KG1 (cell line): Measurements from ENCODE around the gene TIMM44.
"Not testable (repeated sequence)": the region's sequence is repeated elsewhere in the genome, so short reads cannot be mapped to it uniquely, and the experiment has no call there.

ENCODE experiments used
- DNase-seq: peaks from one replicate; lab custom pipeline; 2025; lab: John Stamatoyannopoulos, UW

Gene TIMM44

GRCh38 chr19:7977021-7977722, 33.7 kb upstream of the TIMM44 start:
- DNase-seq = no peak

GRCh38 chr19:7976461-7976860, 33.0 kb upstream of the TIMM44 start:
- DNase-seq = no peak

DNA sequence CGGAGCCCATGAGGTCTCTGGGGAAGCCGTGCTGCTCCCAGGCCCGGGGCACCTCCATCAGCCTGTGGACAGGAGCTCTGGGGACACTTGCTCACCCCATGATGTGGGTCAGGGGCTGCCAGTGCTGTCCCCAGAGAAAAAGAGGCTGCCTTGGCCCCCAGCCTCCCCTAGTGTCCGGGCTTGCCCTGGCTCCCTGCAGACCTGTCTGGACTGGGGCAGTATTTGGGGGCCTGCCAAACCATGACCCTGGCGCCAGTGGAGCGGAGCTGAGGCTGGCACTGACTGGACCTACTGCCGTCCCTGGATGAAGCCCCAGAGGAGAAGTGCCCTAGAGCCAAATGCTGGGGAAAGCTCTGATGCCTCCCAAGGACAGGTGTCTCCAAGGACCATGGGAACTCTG, 31.6 kb upstream of the TIMM44 start:
- DNase-seq = no peak

DNA sequence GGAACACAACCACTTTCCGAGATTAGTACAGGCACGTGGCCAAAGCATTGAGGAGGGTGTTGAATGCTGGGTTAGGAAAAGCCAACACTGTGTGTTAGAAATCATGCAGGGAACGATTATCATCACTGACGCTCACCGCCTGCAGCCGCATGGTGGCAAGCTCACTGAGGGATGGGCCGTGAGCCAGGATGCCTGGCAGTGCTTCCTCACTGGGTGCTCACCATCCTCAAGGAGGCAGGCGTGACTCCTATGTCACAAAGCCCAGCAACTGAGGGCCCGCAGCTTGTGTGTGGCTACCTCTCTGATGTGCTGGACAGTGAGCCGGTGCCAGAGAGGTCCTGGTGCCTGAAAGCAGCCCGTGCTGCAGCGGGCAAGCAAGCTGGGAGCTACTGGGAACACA, 30.4 kb upstream of the TIMM44 start:
- no peak for DNase-seq

DNA sequence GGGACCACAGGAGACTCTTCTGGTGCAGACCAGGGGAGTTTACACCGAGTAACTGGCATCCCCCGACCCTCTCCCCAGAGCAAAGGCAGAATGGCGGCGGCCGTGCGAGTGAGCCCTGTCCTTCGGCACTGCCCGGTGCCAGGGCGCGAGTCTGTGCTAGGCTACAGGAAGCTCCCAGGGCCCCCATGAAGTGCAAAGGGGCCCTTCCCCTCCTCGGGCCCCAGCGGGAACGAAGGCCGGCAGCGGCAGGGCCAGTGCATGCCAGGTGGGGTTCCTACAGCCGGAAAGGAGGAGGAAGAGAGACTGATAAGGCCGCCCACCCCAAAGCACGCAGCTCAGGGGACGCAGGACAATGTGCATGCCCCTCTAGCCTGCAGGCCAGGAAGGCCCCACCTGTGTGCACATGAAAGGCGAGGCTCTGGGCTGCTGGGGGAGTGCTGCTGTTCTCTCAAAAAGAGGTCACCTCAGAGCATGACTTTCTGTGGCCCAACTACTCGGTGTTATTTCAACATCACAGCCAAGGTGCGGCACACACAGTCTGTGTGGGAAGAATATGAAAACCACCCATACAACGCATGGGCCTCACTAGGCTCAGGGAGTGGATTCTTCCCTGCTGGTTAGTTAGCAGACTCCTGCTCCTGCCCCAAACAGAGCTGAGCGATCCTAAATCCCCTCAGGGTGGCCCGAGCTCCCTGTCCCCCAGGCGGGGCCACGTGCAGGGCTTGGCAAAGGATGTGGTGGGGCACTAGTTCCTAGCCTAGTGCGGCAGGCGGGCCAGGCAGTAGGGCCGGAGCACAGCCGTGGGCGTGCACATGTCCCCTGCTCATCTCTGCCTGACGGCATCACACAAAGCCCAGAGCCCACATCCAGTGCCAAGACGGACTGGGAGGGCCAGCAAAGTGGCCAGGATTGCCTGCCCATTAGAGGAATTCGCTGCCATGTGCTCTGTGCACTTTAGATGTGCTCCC, 28.4 kb upstream of the TIMM44 start:
- DNase-seq = no peak

DNA sequence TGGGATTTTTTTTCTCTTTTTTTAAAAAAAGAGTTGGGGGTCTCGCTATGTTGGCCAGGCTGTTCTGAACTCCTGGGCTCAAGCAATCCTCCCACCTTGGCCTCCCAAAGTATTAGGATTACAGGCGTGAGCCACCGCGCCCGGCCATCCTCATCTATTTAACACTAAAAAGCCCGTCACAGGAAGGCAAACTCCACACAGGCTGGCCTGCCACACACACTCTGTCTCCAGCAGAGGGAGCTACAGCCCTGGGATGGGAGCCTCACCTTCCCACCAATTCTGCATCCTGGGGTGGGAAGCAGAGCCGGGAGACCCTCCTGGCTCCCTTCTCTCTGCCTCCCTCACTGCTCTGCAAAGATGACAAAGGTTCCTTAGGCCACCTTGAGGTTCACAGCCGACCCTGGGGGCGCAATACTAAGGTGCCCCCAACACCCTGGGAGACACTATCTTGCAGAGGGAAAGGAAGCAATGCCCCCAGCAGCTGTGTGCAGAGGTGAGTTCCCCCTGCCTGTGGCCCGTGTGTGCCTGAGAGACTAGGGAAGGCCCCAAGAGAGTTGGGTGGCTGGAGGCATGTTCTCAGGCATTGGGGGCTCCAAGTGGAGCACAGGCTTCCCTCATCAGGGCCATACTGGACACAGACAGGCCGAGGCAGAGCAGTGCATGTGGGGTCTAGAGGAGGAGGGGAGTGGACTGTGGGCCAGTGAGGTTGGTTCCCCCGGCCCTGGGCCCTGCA, 27.4 kb upstream of the TIMM44 start:
- no peak for DNase-seq

- no peak for DNase-seq
Measured at GRCh38 chr19:7969555-7969939, 26.1 kb upstream of the TIMM44 start.

GRCh38 chr19:7968796-7969554, 25.5 kb upstream of the TIMM44 start:
- no peak for DNase-seq

DNA sequence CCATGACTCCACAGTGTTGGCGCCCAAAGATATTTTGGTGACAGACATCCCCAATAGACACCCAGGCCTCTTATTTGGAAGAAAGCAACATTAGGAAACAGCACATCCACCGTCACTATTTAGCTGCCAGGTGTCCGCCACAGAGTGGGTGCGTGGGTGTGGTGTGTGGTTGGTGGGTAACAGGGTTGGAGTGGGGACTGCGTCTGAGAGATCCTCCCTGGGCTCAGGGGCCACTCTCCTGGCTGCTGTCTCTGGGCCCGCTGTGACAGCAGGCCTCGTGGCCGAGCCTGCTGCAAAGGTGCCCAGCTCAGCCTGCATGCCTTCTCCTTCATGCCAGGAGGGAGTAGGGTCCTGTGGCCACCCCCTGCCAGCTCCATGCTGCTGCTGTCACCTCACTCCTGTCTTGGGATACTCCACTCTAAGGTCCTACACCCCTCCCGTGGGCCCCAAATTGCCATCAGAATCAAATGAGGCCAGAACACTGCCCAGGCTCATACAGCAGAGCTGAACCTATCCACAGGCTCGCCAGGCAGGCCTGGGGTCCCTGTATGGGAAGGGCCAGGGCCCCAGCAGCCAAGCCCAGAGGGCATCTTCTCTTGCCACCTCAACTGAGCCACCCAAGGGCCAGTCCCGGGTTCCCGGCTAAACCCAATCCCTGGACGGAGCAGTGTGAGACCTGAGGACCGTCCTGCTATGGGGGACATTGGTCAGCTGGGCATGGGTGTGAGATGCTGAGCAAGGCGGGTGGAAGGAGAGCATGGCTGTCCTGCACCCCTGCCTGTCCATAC, 24.7 kb upstream of the TIMM44 start:
- DNase-seq = no peak

DNA sequence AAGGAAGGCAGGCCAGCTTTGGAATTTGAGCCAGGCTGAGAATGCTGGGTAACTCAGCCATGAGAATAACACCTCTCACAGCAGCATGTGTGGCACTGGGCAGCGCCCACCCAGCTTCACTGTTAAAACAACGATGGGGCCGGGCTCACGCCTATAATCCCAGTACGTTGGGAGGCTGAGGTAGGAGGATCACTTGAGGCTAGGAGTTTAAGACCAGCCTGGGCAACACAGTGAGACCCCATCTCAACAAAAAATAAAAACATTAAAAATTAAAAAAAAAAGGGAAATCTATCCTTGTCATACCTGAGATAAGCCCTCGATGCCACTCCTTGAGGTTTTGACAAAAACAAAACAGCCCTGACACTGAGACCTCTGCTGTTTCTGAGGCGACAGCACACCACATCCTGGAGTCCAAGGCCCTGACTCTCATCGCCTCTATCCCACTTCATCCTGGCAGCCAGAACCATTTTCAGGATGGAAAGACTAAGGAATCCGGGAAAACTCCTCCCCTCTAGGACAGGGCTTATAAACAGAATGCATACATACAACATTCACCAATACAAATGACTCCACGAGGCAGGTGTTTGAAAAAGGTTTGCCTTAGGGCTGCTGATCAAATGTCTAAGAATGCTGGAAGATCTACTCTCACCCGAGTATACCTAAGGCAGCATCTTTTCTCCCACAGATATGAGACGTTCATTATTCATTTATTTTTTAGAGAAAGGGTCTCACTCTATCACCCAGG, 22.6 kb upstream of the TIMM44 start:
- DNase-seq = no peak

GRCh38 chr19:7965259-7965841, 21.9 kb upstream of the TIMM44 start:
- DNase-seq = no peak

DNA sequence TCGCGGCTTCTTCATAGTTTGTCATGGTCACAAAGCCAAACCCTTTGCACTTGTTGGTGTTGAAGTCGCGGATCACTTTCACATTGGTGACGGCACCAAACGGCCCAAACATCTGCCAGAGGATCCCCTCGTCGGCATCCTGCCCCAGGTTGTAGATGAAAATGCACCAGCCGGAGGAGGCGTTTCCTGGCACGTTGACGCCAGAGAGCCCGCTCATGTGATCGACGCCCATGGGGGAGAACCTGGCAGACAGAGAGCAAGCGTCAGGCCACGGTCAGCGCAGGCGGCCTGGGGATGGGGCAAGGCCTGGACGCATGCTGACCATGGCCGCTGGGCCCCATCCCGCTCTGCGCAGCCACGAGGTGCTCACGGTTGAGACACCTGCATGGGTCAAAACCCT, 20.1 kb upstream of the TIMM44 start:
- DNase-seq = no peak

GRCh38 chr19:7962644-7963268, 19.3 kb upstream of the TIMM44 start:
- no peak for DNase-seq

DNA sequence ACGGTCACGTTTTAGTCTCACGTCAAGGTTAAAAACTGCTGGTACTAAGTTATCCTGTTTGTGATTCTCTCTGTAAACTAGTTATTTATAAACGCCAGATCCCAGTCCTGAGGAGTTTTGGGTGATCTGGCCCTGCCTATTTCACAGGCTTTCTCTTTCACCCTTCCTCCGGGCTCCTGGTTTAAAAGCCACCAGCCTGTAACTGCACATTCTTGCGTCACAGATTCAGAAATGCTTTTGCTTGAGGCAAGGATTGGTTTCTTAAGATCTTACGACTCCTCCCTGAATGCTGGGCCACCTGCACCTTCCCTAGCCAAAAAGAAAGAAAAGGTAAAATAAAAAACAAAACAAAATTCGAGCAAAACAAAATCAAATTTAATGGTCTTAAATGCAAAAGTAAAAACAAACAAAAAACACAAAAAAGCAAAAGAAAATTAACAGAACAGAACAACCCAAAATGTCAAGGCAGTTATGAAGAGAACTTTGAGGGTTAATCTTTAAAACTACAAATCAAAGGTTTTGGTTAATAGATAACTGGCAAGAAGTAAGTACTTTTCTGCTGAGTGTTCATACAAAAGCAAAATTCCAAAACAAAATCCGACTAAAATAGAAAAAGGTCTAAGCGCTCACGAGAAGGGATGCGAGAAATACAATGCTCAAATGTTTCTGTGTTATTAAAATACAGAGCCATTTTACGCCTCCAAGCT, 18.6 kb upstream of the TIMM44 start:
- DNase-seq = no peak

DNA sequence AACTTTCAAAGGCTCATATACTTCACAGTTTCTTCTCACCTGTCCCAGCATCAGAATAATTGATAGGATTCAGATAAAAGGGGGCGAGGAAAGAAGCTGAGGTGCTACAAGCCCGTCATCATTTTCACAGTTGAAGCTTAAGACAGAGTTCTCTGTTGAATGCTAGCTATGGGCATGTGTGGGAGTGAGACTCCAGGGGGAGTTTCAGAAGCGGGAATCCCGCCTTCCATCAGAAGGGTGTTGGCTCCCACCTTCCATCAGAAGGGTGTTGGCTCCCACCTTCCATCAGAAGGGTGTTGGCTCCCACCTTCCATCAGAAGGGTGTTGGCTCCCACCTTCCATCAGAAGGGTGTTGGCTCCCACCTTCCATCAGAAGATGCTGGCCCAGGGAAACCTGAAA, 17.6 kb upstream of the TIMM44 start:
- not testable (repeated sequence) for DNase-seq

DNA sequence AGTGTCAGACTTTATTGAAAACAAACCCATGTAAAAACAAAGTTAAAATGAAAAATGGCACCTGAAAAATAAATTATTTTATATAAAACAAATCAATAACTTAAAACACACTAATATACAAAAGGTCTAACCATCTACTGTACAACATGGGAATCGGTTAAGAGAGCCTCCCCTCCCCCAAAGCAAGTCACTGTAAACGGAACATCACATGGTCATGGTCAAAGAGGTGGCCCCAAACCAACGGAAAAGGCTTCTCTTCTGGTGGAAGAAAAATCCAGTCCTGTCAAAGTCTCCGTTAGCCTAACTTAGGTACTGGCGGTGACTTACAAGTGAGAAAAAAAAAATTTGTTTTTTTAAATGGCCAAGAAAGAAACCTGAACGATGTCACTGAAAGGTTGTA, 15.7 kb upstream of the TIMM44 start:
- no peak for DNase-seq

DNA sequence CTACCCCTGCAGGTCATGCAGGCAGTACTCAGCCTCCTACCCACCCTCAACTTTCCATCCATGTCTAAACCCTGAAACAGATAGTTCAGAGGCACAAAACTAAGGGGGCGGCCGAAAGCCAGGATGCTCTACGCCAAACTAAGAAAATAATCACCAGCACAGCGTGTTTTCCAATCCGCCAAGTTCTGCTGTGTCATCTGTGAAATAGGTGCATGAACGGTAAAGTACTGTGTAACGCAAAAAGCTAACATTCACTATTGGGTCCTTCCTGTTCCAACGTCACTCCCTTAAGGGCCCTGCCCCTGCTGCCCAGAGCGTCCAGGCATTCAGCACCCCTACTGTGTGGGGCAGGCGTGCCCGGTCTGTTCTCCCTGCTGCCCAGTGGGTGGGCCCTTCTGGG, 12.2 kb upstream of the TIMM44 start:
- no peak for DNase-seq

GRCh38 chr19:7953576-7953975, 10.1 kb upstream of the TIMM44 start:
- no peak for DNase-seq

- no peak for DNase-seq
Measured at GRCh38 chr19:7953060-7953459, 9.6 kb upstream of the TIMM44 start.
